Esophagus (tissue), 2 donors: ENCODE data around the gene OR56A3. TPM values are rescaled to one million over a fixed set of nuclear protein-coding genes. Genes with fewer than 3 reads are reported as not detected.
"Not testable (repeated sequence)": the region's sequence is repeated elsewhere in the genome, so short reads cannot be mapped to it uniquely, and the experiment has no call there.

Experiments
- H3K27ac ChIP-seq, 2 donors: one replicate each; pipeline ENCODE4 v1.5.1; 2013; ENCODE audit warnings: low read depth in 2 of 2, mild to moderate bottlenecking in 2 of 2, inconsistent platforms in 1 of 2, low read length in 1 of 2, moderate library complexity in 1 of 2
- H3K27me3 ChIP-seq, 2 donors: one replicate each; pipeline ENCODE4 v1.6.1; 2013; ENCODE audit warnings: low read length in 2 of 2, control low read depth in 1 of 2, mild to moderate bottlenecking in 1 of 2; ENCODE audit not compliant: insufficient read depth in 2 of 2, control insufficient read depth in 1 of 2
- H3K36me3 ChIP-seq, 2 donors: one replicate each; pipeline ENCODE4 v1.6.1; 2013; ENCODE audit warnings: low read length in 1 of 2; ENCODE audit not compliant: control insufficient read depth in 2 of 2, insufficient read depth in 2 of 2
- H3K4me1 ChIP-seq, 2 donors: one replicate each; pipeline ENCODE4 v1.6.1; 2013; ENCODE audit warnings: low read length in 1 of 2; ENCODE audit not compliant: control insufficient read depth in 2 of 2, insufficient read depth in 2 of 2
- H3K4me3 ChIP-seq, 2 donors: one replicate each; pipeline ENCODE4 v1.5.1; 2013; ENCODE audit warnings: low read length in 2 of 2, mild to moderate bottlenecking in 2 of 2, low read depth in 1 of 2, moderate library complexity in 1 of 2
- H3K9me3 ChIP-seq, 2 donors: one replicate each; pipeline ENCODE4 v1.6.1; 2013; ENCODE audit warnings: mild to moderate bottlenecking in 2 of 2, low read depth in 1 of 2, low read length in 1 of 2, moderate library complexity in 1 of 2; ENCODE audit not compliant: control insufficient read depth in 2 of 2, insufficient read depth in 1 of 2
- WGBS, 2 donors: extraction: QIAGEN DNeasy Blood & Tissue Kit; methylation state at CpG; one replicate each; pipeline ENCODE4 v1.1.7; 2013; 5-methylcytosine and 5-hydroxymethylcytosine counted together
- polyA plus RNA-seq, 2 donors: library from polyadenylated mRNA; stranded (reverse); fragments of 200-250 nt; gene quantifications; one replicate each; pipeline ENCODE4 v1.2.3, GENCODE V29; 2013
- donor health status: healthy with polysubstance abuse.
- donor health status: Bipolar disorder and iron deficiency.

The OR56A3 gene
- polyA plus RNA-seq, 2 donors = not detected

- not testable (repeated sequence) for H3K36me3 ChIP-seq, H3K4me3 ChIP-seq, H3K4me1 ChIP-seq, H3K9me3 ChIP-seq, H3K27ac ChIP-seq, H3K27me3 ChIP-seq
- 94% methylated on average over 35 to 40 of the region's 40 CpGs for WGBS, 2 donors
Observed at GRCh38 chr11:5960704-5961320, 18.8 kb downstream of the OR56A3 start.

DNA sequence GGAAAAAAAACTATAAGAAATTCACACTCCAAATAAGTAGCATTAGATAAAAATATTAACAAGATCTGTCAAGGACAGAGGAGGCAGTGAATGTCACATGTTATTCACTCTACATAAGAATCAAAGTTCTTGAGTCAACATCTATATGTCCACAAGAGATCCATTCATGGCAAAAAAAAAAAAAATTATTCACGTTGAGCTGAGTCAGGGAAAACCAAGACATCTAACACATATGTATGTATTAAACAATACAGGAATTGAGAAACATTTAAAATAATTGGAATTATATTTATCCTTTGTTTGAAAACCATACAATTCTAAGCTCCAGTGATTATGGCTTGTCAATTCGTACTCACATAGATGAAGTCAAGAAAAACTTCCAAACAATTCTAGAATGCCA is 24.9 kb downstream of the OR56A3 start:
- H3K27me3 ChIP-seq = no peaks in the 10 kb centered on the region
- H3K4me3 ChIP-seq = no peak overlapping the region
- WGBS, 2 donors = 58 to 61% methylated on average over 2 of the region's 2 CpGs
- H3K36me3 ChIP-seq = no peaks in the 10 kb centered on the region
- no peaks in the 10 kb centered on the region for H3K9me3 ChIP-seq
- no peak overlapping the region for H3K27ac ChIP-seq
- no peaks in the 10 kb centered on the region for H3K4me1 ChIP-seq

- Histone ChIP-seq H3K27ac (no peak overlapping the region), H3K9me3 (no peaks in the 10 kb centered on the region), H3K27me3 (no peaks in the 10 kb centered on the region), H3K4me3 (no peak overlapping the region), H3K36me3 (no peaks in the 10 kb centered on the region), H3K4me1 (no peaks in the 10 kb centered on the region)
- 59 to 61% methylated on average over 3 of the region's 3 CpGs for WGBS, 2 donors
Observed at GRCh38 chr11:5967708-5968107, 25.7 kb downstream of the OR56A3 start.

DNA sequence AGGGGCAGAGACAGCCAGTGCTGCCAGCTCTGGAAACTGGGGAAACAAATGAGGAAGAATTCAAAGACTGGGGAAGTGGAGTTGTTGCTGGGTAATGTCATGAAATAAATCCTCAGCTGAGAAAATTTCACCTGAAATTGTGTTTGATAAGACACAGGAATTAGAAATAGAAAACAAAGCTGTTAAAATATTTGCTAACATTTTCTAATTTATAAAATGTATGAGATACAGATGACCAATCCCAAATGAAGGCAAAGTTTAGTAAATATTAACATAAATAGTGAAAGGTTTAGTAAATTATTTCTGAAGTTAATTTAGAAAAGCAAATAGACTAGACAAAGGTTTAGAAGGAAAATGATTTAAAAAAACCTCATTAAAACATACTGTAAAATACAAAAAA is 26.3 kb downstream of the OR56A3 start, which contains the start of gene OR56A5:
Gene OR56A5 (minus strand): TSS at position 101 of the 400 bp plus-strand sequence. CDS start 0 bp downstream, at position 101.
- Histone ChIP-seq H3K4me3 (no peak within 1 kb of the TSS), H3K9me3 (no peaks in the 10 kb centered on the region), H3K36me3 (no peaks in the 10 kb centered on the region), H3K27ac (no peak within 1 kb of the TSS), H3K4me1 (no peaks in the 10 kb centered on the region), H3K27me3 (no peaks in the 10 kb centered on the region)

DNA sequence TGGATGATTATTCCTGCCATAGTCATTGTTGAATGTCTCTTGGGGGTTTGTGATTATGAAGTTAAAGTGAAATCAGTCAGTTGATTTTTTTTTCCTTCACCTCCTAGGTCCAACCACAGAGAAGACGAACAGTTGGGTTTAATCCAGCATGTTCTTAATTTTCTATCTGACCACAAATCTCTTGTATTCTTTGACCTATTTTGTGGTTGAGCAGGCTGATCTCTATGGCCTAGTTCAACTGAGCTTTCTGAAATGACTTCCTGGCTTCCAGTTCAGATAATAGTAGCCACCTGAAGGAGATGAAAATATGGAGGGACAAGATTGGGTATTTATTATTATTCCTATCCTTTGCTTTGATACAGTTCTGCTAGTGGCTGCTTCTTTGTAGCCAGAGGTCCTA is 31.5 kb downstream of the OR56A3 start:
- no peaks in the 10 kb centered on the region for H3K9me3 ChIP-seq

DNA sequence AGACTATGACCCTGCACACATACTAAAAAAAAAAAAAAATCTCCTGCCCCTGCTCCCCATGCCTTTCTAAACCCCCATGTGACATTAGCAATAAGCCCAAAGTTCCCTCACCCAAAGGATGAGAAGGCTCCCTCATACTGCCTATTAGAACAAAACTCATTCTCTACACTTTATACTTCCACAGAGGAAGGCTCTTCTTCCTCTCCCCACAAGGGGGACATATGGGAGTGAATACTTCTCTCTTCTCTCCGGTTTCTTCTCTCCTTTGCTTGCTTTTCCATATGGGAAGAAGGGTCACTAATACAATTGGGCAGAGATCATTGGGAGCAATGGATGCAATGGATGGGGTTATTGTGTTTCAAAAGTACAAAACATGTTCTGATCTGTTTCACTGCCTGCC is 41.4 kb downstream of the OR56A3 start:
- H3K27me3 ChIP-seq = no peaks in the 10 kb centered on the region
- H3K27ac ChIP-seq = no peak overlapping the region
- WGBS, 2 donors = 35 to 38% methylated on average over 1 of the region's 1 CpG
- H3K4me1 ChIP-seq = no peaks in the 10 kb centered on the region
- peaks cover 0 to 7% of the 10 kb centered on the region in 2 donors for H3K9me3 ChIP-seq
- no peaks in the 10 kb centered on the region for H3K36me3 ChIP-seq
- no peak overlapping the region for H3K4me3 ChIP-seq

More for the DNA sequence above, 31.5 kb downstream of the OR56A3 start:
- Histone ChIP-seq H3K27me3 (no peaks in the 10 kb centered on the region), H3K36me3 (no peaks in the 10 kb centered on the region), H3K4me3 (no peak overlapping the region), H3K4me1 (no peaks in the 10 kb centered on the region), H3K27ac (no peak overlapping the region)
- 57 to 76% methylated on average over 1 of the region's 1 CpG for WGBS, 2 donors

DNA sequence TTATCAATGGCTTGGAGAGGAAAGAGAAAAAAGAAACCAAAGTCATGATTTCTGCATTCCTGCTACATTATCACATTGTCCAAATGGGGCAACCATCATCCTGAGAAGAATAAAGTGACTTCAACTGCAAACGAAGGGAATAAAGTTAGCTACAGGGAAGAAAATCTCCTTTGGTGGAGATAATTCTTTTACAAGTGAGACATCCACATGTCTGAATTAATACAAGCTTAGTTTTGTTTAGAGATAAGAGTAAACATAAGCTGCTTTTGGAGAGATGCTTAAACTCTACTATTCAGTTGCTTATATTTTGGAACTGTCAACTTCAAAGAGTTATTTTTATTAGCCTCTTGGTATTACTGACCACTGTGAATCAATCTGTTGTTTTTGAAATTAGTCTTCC is 44.8 kb downstream of the OR56A3 start, which contains the start of gene OR52L1:
Gene OR52L1 (minus strand): TSS at position 101 of the 400 bp plus-strand sequence. CDS start 55 bp downstream, at position 46.
- WGBS, 2 donors = 41 to 65% methylated on average over 1 of the region's 1 CpG
- no peaks in the 10 kb centered on the region for H3K4me1 ChIP-seq
- H3K4me3 ChIP-seq = no peak within 1 kb of the TSS
- peaks cover 0 to 5% of the 10 kb centered on the region in 2 donors for H3K9me3 ChIP-seq
- no peaks in the 10 kb centered on the region for H3K27me3 ChIP-seq
- H3K36me3 ChIP-seq = no peaks in the 10 kb centered on the region
- no peak within 1 kb of the TSS for H3K27ac ChIP-seq

- H3K36me3 ChIP-seq = no peaks in the 10 kb centered on the region
- 63 to 68% methylated on average over 4 of the region's 4 CpGs for WGBS, 2 donors
- no peaks in the 10 kb centered on the region for H3K9me3 ChIP-seq
Observed at GRCh38 chr11:5989203-5989602, 47.2 kb downstream of the OR56A3 start.

GRCh38 chr11:5992150-5992549 is 50.1 kb downstream of the OR56A3 start:
- Histone ChIP-seq H3K36me3 (no peaks in the 10 kb centered on the region), H3K9me3 (peaks cover 0 to 4% of the 10 kb centered on the region in 2 donors), H3K27me3 (no peaks in the 10 kb centered on the region), H3K4me3 (no peak overlapping the region), H3K4me1 (no peaks in the 10 kb centered on the region), H3K27ac (no peak overlapping the region)
- 62 to 65% methylated on average over 3 of the region's 3 CpGs for WGBS, 2 donors

More at GRCh38 chr11:5989203-5989602, 47.2 kb downstream of the OR56A3 start:
- Histone ChIP-seq H3K27ac (no peak overlapping the region), H3K4me1 (no peaks in the 10 kb centered on the region), H3K4me3 (no peak overlapping the region), H3K27me3 (no peaks in the 10 kb centered on the region)

GRCh38 chr11:5992604-5993251 is 50.7 kb downstream of the OR56A3 start:
- Histone ChIP-seq H3K4me1 (no peaks in the 10 kb centered on the region), H3K4me3 (no peak overlapping the region), H3K36me3 (no peaks in the 10 kb centered on the region), H3K27ac (no peak overlapping the region), H3K27me3 (no peaks in the 10 kb centered on the region), H3K9me3 (peaks cover 0 to 4% of the 10 kb centered on the region in 2 donors)
- 46 to 49% methylated on average over 3 of the region's 3 CpGs for WGBS, 2 donors
